ENCODE data around the gene KCNT2.

- no peak for TF ChIP-seq CTCF (IDR thresholded peaks at IDR 0.05)
- TF ChIP-seq REST (IDR thresholded peaks at IDR 0.05; ENCODE audit: insufficient read depth in 1 of 2, low read depth in 2 of 2, low read length in 1 of 2) = no peak
- no peak for TF ChIP-seq POLR2AphosphoS5 (IDR thresholded peaks at IDR 0.05; ENCODE audit: low read depth, low read length)
- no peak for TF ChIP-seq SIN3A (IDR thresholded peaks at IDR 0.05; ENCODE audit: borderline replicate concordance, insufficient read depth, low read depth, low read length)
- TF ChIP-seq TCF7L2 (IDR thresholded peaks at IDR 0.05; ENCODE audit: low read depth, low read length) = no peak
These were observed 158.8 kb downstream of the KCNT2 start for GRCh38 chr1:196449460-196449859.
